K562 (cell line): Measurements from ENCODE around the gene FAM53A. TPM values are rescaled to one million over a fixed set of nuclear protein-coding genes. Genes with fewer than 3 reads are reported as not detected.

ENCODE experiments used
- ARID4B ChIP-seq: sonication (generic); formaldehyde crosslinking; IDR thresholded peaks from 2 replicates; pipeline ENCODE4 v1.8.0; 2022; ENCODE audit warnings: mild to moderate bottlenecking, missing genetic modification reagents
- BCLAF1 ChIP-seq, 2 experiments: fragments of 450-650 bp in 1 of 2; IDR thresholded peaks; 2 replicates each; pipeline ENCODE4 v1.6.1; 2011 to 2017; ENCODE audit warnings: low read depth in 2 of 2, antibody characterized with exemption in 1 of 2, borderline replicate concordance in 1 of 2, low read length in 1 of 2, mild to moderate bottlenecking in 1 of 2, mixed read lengths in 1 of 2; ENCODE audit not compliant: control insufficient read depth in 1 of 2
- NFIC ChIP-seq: fragments of 450-650 bp; IDR thresholded peaks from 2 replicates; pipeline ENCODE4 v1.6.1; 2017; ENCODE audit warnings: mild to moderate bottlenecking, inconsistent platforms
- PATZ1 ChIP-seq: fragments of 250-450 bp; sonication (Bioruptor Pico); IDR thresholded peaks from 2 replicates; pipeline ENCODE4 v1.5.0; 2020; ENCODE audit warnings: mild to moderate bottlenecking, borderline replicate concordance
- TCFL5 ChIP-seq: fragments of 250-450 bp; sonication (Bioruptor Pico); conservative IDR thresholded peaks from 2 replicates; pipeline ENCODE4 v1.6.1; 2021; ENCODE audit warnings: mild to moderate bottlenecking, moderate library complexity, matching md5 sums
- ZBTB40 ChIP-seq, 2 experiments: fragments of 450-650 bp in 1 of 2; sonication (generic) in 1 of 2; formaldehyde crosslinking in 1 of 2; IDR thresholded peaks; 2 replicates each; pipeline versions ENCODE4 v1.7.1 to v1.9.0; 2016 to 2022; ENCODE audit warnings: inconsistent platforms in 1 of 2, mild to moderate bottlenecking in 1 of 2, missing genetic modification reagents in 1 of 2
- polyA plus RNA-seq, 8 experiments: library from polyadenylated mRNA; depleted of rRNA in 4 of 8; stranded (reverse) in 5 of 8; unstranded in 3 of 8; fragments of >200 nt; fragmentation: Nextera tagmentation in 2 of 8; fragmentation: Illumina TruSeq in 1 of 8; extraction: Ambion mirVana in 2 of 8; extraction: Trizol in 1 of 8; gene quantifications; 2 replicates each; pipeline versions ENCODE4 v1.2.1 to v1.2.3, GENCODE V29; 2011 to 2014; ENCODE audit warnings: inconsistent platforms in 1 of 8, missing spikeins in 1 of 8
- total RNA-seq, 7 experiments: library from RNA; depleted of rRNA in 6 of 7; stranded (reverse); fragments of >200 nt in 6 of 7; fragmentation: Illumina TruSeq in 2 of 7; extraction: Trizol in 2 of 7; gene quantifications; 2 replicates each; pipeline versions ENCODE4 v1.2.1 to v1.2.3, GENCODE V29; 2011 to 2021; ENCODE audit warnings: low replicate concordance in 1 of 7

FAM53A gene
- total and polyA plus RNA-seq, 9 of the 15 experiments (the other 6 are each of a cell fraction or from before 2014, with no cell fraction given), result 0.53 to 2.7 (median 1.4) TPM; not detected in 2

- TF ChIP-seq ZBTB40 (IDR thresholded peaks at IDR 0.05), result peak; percentile 95
- no peak for TF ChIP-seq ZBTB40 (CRISPR knock-in tag; IDR thresholded peaks at IDR 0.05)
- no peak for TF ChIP-seq NFIC
- TF ChIP-seq TCFL5 (CRISPR knock-in tag), result no peak
- peak; percentile 84 for TF ChIP-seq ARID4B (CRISPR knock-in tag)
- peak in 1 of 2 experiments; percentile 90; a peak in 2 of 4 replicates for TF ChIP-seq BCLAF1 (IDR thresholded peaks at IDR 0.05; ENCODE audit: borderline replicate concordance in 1 of 2, control insufficient read depth in 1 of 2, low read depth in 2 of 2, low read length in 1 of 2)
- TF ChIP-seq PATZ1 (CRISPR knock-in tag), result no peak
Measured at GRCh38 chr4:1721003-1721665, 37.0 kb upstream of the FAM53A start, which contains the start of the genes TACC3 and TMEM129 (continued).
